HG03460 (cell line): ENCODE results near the gene LPCAT3.
"Not testable (repeated sequence)": the region's sequence is repeated elsewhere in the genome, so short reads cannot be mapped to it uniquely, and the experiment has no call there.

Experiments used
- ATAC-seq: cut with Tn5 transposase; IDR thresholded peaks from one replicate; pipeline ENCODE4 v1.9.1; 2021; ENCODE audit not compliant: unreplicated experiment

Gene LPCAT3

GRCh38 chr12:7037411-7037810, 19.1 kb upstream of the LPCAT3 start:
- ATAC-seq, result not testable (repeated sequence)

DNA sequence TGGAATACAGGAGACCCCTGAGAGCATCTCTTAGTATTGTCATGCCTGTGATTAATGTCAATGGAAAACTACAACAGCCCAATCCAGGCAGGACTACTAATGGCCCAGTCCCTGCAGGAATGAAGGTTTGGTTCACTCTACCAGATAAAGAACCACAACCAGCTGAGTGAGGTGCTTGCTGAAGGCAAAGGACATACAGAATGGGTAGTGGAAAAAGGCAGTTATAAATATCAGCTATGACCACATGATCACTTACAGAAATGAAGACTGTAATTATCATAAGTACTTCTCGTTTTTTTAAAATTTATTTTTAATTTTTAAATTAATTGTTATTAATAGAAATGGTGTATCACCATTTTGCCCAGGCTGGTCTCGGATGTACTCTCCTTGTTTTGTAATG, 17.2 kb upstream of the LPCAT3 start:
- ATAC-seq, result no peak

GRCh38 chr12:7034464-7034863, 16.2 kb upstream of the LPCAT3 start:
- ATAC-seq, result no peak

- no peak for ATAC-seq
These were observed 14.7 kb upstream of the LPCAT3 start for GRCh38 chr12:7032990-7033389.

GRCh38 chr12:7031306-7031705, 13.0 kb upstream of the LPCAT3 start:
- ATAC-seq, result no peak

GRCh38 chr12:7026854-7027253, 8.6 kb upstream of the LPCAT3 start:
- no peak for ATAC-seq

DNA sequence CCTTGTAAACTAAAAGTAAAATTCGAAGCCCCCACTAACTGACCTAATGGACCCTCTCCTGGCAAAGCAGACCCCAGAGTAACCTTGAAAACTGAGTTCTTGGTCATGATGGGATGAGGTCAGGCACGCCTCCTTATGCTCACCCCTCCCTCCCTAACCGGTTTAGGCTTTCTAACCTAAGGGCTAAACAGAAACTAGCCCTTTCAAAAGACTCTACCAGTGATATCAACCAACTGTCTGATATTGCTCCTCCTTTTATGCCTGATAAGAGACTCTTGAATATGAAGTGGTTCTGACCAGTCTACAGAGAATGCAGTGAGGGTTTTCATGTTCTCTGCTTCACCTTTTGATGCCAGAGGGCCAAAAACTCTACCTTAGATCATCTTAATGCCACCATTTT, 4.8 kb upstream of the LPCAT3 start:
- ATAC-seq, result no peak

DNA sequence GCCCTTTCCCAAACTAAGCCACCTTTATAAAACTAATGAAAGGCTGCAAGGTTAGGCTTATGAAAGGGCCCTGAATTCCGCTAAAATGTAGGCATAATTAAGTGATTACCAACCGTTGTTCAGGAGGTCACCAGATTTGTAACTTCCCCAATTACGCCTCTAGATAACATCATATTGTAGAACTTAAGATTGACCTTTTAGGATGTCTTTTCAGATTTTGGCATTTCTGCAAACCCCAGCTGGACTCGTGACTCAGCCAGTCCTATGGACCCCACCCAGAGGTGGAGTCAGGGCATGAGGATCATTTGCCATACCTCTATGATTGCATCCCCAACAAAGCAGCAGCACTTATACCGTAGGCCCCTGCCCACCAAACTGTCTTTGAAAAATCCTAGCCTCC, 3.7 kb upstream of the LPCAT3 start:
- no peak for ATAC-seq

DNA sequence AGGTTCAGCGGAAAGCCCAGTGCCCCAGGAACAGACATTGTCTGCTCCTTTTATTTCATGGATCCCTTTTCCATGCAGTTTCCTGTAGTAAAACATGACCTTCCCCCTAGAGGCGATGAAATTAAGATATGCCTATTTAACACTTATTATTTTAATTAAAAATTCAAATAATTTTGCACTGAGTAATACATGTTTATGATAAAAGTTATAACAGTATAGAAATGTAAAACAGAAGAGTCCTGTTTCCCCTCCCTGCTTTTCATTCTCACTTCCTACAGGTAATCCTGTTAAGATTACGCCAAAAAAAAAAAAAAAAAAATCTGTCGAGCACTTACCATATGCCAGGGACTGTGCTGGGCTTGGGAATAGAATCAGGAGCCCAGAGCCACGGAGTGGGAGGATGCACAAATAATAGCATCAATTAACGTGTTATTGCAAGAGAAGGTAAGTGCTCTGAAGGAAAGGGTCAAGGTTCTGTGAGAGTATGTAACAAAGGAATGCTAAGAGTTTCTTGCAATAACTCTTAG, 830 bp upstream of the LPCAT3 start:
- no peak for ATAC-seq

GRCh38 chr12:7017870-7018349, 366 bp downstream of the LPCAT3 start:
- ATAC-seq, result peak; percentile 28

DNA sequence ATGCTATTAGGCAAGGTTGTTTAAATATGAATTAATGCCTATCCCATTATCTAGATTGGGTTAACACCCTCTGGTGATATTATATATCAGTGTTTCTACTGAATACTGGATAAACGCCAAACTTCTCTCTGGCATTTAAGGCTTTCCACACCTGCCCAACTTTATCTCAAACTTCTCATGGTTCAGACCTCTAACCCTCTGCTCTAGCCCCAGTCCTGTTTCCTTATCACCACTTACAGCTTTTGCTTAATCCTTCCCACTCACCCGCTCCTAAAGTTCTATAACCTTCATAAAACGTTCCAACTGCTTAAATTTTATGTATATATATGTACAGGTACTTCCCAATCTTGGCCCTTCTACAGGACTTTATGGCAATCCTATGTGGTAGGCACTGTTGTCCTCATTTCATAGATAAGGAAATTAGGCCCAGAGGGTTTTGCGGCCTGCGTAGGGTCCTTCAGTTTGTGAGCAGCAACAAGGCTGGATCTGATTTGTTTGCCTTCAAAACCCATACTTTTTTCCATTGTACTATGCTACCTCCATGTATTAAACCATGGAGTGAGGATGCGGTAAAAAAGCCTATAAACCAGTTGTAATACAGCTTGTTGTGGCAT, 1.2 kb downstream of the LPCAT3 start:
- no peak for ATAC-seq

DNA sequence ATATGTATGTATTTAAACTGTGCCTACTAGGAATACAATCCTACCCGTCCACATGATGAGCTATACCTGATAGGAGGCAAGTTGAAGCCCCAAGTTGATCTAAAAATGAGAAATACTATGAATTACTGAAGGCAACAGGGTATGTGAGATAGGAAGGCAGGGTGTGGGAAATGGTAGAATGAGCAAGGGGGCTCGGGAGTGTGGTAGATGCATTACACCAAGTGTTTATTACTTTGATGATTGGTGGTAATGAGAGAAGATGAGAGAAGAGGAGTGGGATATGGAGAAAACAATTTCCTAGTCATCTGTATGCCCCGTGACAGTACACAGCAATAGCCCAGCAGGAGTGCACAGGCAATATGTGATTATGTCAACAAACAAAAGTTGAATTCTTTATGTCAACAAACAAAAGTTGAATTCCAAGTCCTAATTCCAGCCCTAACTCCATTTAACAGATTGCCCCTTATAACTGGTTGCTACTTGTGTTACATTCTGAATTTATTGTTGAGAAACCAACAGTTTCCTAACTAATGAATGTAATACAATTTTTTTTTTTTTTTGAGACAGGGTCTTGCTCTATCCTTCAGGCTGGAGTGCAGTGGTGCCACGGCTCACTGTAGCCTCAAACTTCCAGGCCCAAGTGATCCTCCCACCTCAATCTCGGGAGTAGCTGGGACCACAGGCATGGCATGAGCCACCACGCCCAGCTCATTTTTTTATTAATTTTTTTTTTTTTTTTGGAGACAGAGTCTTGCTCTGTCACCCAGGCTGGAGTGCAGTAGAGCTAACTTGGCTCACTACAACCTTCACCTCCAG, 2.5 kb downstream of the LPCAT3 start:
- no peak for ATAC-seq

GRCh38 chr12:7013101-7013500, 5.2 kb downstream of the LPCAT3 start:
- no peak for ATAC-seq

DNA sequence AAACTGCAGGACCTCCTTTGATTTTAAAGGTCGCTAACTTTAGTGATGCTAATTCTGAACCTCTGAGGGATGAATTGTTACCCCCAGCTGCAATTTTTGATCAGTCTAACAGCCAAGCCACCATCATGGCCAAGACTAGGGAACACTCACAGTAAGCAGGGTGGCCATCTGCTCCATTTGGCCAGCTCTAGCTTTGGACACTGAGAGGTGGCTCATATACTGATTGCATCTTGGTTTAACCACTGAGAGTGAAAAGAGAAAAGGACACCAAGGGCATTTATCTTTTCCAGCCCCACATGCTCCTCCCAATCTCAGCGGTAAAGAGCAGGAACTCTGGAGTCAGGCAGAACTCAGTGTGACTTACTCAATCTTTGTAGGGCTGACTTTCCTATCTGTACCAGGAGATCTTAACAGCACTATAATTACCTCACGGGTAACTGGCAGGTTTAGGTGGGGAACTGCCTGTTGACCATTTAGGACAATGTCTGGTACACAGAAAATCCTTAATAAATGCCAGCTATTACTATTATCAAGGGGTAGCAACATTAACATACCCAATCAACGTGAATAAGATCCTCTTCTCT, 6.2 kb downstream of the LPCAT3 start:
- ATAC-seq, result no peak

DNA sequence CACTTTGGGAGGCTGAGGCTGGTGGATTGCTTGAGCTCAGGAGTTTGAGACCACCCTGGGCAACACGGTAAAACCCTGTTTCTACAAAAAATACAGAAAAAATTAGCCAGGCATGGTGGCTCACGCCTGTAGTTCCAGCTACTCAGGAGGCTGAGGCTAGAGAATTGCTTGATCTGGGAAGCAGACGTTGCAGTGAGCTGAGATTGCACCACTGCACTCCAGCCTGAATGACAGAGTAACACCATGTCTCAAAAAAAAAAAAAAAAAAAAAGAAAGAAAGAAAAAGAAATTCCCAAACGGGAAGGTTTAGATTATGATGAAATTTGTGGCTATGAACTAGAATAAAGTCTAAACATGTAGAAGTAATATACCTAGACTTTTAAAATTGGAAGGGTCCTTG, 6.9 kb downstream of the LPCAT3 start:
- ATAC-seq, result not testable (repeated sequence)

DNA sequence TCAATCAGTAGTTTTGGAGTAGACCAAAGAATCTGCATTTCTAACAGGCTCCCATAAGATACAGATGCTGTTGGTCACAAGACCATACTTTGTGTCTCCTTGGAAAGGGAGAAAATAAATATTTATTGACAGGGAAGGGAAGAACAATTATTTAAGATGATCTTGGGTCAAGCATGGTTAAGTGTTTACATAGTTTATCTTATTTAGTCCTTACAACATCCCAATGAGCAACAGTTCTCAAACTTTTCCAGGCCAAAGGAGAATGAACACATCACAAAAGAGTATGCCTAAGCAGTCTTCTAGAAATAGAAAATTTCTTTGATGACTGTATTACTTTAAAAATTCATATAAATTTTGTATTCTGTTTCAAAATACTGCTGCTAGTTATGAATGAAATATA, 8.8 kb downstream of the LPCAT3 start:
- ATAC-seq, result no peak

- no peak for ATAC-seq
These were observed 9.4 kb downstream of the LPCAT3 start for GRCh38 chr12:7008864-7009263.

DNA sequence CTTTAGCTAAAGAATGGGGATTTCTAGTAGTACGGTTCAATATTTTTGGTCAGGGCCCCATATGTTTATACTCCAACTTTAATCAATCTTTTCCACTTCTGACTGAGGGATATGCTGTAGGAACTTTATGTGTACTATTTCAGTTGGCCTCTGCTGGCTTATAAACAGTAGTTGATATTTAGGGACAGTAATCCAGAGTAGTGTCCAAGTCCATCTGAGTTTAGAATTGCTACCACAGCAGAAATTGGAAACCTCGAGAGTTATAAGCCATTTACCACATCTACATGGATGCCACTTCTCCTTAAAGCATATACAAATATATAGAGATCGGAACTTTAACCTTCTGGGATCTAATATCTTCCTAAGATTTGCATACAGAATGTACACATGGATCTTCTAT, 11.6 kb downstream of the LPCAT3 start:
- ATAC-seq, result no peak

- ATAC-seq, result no peak
These were observed 13.0 kb downstream of the LPCAT3 start for GRCh38 chr12:7005311-7005710.

DNA sequence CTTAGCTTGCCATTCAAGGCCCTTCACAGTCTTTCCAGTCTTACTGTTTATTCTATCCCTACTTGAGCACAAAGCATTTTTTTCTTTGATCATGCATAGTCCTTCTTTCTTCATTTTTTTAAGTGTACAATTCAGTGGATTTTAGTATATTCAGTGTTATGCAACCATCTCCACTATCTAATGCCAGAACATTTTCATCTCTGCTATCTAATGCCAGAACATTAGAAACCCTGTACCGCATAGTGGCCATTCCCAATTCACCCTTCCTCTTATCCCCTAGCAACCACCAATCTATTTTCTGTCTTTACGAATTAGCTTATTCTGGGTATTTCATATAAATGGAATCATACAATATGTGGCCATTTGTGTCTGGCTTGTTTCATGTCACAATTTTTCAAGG, 13.4 kb downstream of the LPCAT3 start:
- ATAC-seq, result no peak

- no peak for ATAC-seq
These were observed 13.9 kb downstream of the LPCAT3 start for GRCh38 chr12:7004287-7004803.
